Liver (tissue), 9 donors: ENCODE data around the gene SIGLEC12. TPM values are rescaled to one million over a fixed set of nuclear protein-coding genes. Genes with fewer than 3 reads are reported as not detected.

Experiments used
- DNase-seq: peaks from one replicate; pipeline ENCODE4 v3.0.0-alpha.2; 2017; ENCODE audit warnings: low spot score
- H3K27ac ChIP-seq, 2 donors: one replicate each; pipeline ENCODE4 v1.7.0; 2013; ENCODE audit warnings: inconsistent platforms in 2 of 2, low read length in 2 of 2, control low read depth in 1 of 2, low read depth in 1 of 2, mild to moderate bottlenecking in 1 of 2
- H3K27me3 ChIP-seq, 4 donors: one replicate each; pipeline versions ENCODE4 v1.6.1 to v1.7.0; 2013; ENCODE audit warnings: low read length in 3 of 4, inconsistent platforms in 1 of 4, mild to moderate bottlenecking in 1 of 4, moderate library complexity in 1 of 4; ENCODE audit not compliant: control insufficient read depth in 4 of 4, insufficient read depth in 4 of 4
- H3K36me3 ChIP-seq, 4 donors: one replicate each; pipeline versions ENCODE4 v1.6.1 to v1.7.0; 2013; ENCODE audit warnings: low read length in 3 of 4, mild to moderate bottlenecking in 3 of 4, low read depth in 1 of 4, moderate library complexity in 1 of 4; ENCODE audit not compliant: control insufficient read depth in 4 of 4, insufficient read depth in 3 of 4
- H3K4me1 ChIP-seq, 4 donors: one replicate each; pipeline versions ENCODE4 v1.6.1 to v1.7.0; 2013; ENCODE audit warnings: low read length in 3 of 4, mild to moderate bottlenecking in 3 of 4, moderate library complexity in 1 of 4; ENCODE audit not compliant: control insufficient read depth in 4 of 4, insufficient read depth in 4 of 4
- H3K4me3 ChIP-seq, 3 donors: one replicate each; pipeline versions ENCODE4 v1.6.1 to v1.7.0; 2013; ENCODE audit warnings: low read length in 3 of 3, control low read depth in 1 of 3, low read depth in 1 of 3, mild to moderate bottlenecking in 1 of 3
- H3K9ac ChIP-seq, 2 donors: one replicate each; pipeline ENCODE4 v1.7.0; 2013; ENCODE audit warnings: low read length in 2 of 2, mild to moderate bottlenecking in 2 of 2, moderate library complexity in 2 of 2, control low read depth in 1 of 2, low read depth in 1 of 2
- H3K9me3 ChIP-seq, 4 donors: one replicate each; pipeline versions ENCODE4 v1.6.1 to v1.7.0; 2013; ENCODE audit warnings: low read length in 3 of 4; ENCODE audit not compliant: control insufficient read depth in 4 of 4
- EGR1 ChIP-seq, 2 donors: IDR thresholded peaks; 2 replicates each; pipeline ENCODE4 v1.6.1; 2016 to 2018; ENCODE audit warnings: antibody characterized with exemption in 2 of 2, low read depth in 2 of 2
- FOXA1 ChIP-seq: IDR thresholded peaks from 2 replicates; pipeline ENCODE4 v1.6.1; 2016; ENCODE audit warnings: antibody characterized with exemption
- FOXA2 ChIP-seq: IDR thresholded peaks from 2 replicates; pipeline ENCODE4 v1.6.1; 2016; ENCODE audit warnings: antibody characterized with exemption
- GABPA ChIP-seq, 2 donors: IDR thresholded peaks in 1 of 2; conservative IDR thresholded peaks in 1 of 2; 2 replicates each; pipeline ENCODE4 v1.6.1; 2016; ENCODE audit warnings: antibody characterized with exemption in 2 of 2, mild to moderate bottlenecking in 1 of 2, moderate library complexity in 1 of 2
- HNF4A ChIP-seq, 2 donors: conservative IDR thresholded peaks; 2 replicates each; pipeline ENCODE4 v1.6.1; 2016; ENCODE audit warnings: antibody characterized with exemption in 2 of 2, mild to moderate bottlenecking in 2 of 2
- HNF4G ChIP-seq: IDR thresholded peaks from 2 replicates; pipeline ENCODE4 v1.6.1; 2016; ENCODE audit warnings: antibody characterized with exemption
- JUND ChIP-seq, 2 donors: IDR thresholded peaks; 2 replicates each; pipeline ENCODE4 v1.6.1; 2016; ENCODE audit warnings: antibody characterized with exemption in 2 of 2
- NR2F2 ChIP-seq: IDR thresholded peaks from 2 replicates; pipeline ENCODE4 v1.6.1; 2016; ENCODE audit warnings: antibody characterized with exemption
- RAD21 ChIP-seq, 2 donors: IDR thresholded peaks; 2 replicates each; pipeline ENCODE4 v1.6.1; 2016; ENCODE audit warnings: antibody characterized with exemption in 2 of 2, mild to moderate bottlenecking in 2 of 2
- RXRA ChIP-seq, 2 donors: IDR thresholded peaks; 2 replicates each; pipeline ENCODE4 v1.6.1; 2017 to 2018; ENCODE audit warnings: antibody characterized with exemption in 2 of 2, mild to moderate bottlenecking in 1 of 2
- SP1 ChIP-seq: IDR thresholded peaks from 2 replicates; pipeline ENCODE4 v1.6.1; 2018; ENCODE audit warnings: antibody characterized with exemption, mild to moderate bottlenecking
- TAF1 ChIP-seq: conservative IDR thresholded peaks from 2 replicates; pipeline ENCODE4 v1.6.1; 2016; ENCODE audit warnings: antibody characterized with exemption, mild to moderate bottlenecking
- YY1 ChIP-seq: IDR thresholded peaks from 2 replicates; pipeline ENCODE4 v1.6.1; 2016; ENCODE audit warnings: antibody characterized with exemption, mild to moderate bottlenecking
- WGBS: extraction: QIAGEN DNeasy Blood & Tissue Kit; methylation state at CpG from one replicate; pipeline ENCODE4 v1.1.7; 2013; 5-methylcytosine and 5-hydroxymethylcytosine counted together
- polyA plus RNA-seq, 2 donors: library from polyadenylated mRNA; stranded (reverse) in 1 of 2; unstranded in 1 of 2; fragments of 200-250 nt in 1 of 2; fragments of >200 nt in 1 of 2; fragmentation: Nextera tagmentation in 1 of 2; extraction: Ambion mirVana in 1 of 2; gene quantifications; one replicate each; pipeline versions ENCODE4 v1.2.1 to v1.2.3, GENCODE V29; 2013 to 2015
- total RNA-seq, 2 donors: library from RNA; depleted of rRNA; stranded (reverse); fragments of >200 nt; gene quantifications; one replicate each; pipeline ENCODE4 v1.2.3, GENCODE V29; 2014
- TF ChIP-seq, protein P1 (sequence below): fragments of 150-350 bp; IDR thresholded peaks from 2 replicates; pipeline ENCODE4 v1.5.1; 2017; ENCODE audit warnings: improper control_type of control experiment, low read depth, low read length; ENCODE audit not compliant: missing input control
- TF ChIP-seq, protein P2 (sequence below): IDR thresholded peaks from 2 replicates; pipeline ENCODE4 v1.6.1; 2016; ENCODE audit warnings: antibody characterized with exemption
- TF ChIP-seq, protein P3 (sequence below): IDR thresholded peaks from 2 replicates; pipeline ENCODE4 v1.6.1; 2016; ENCODE audit warnings: antibody characterized with exemption
- TF ChIP-seq, protein P4 (sequence below): IDR thresholded peaks from 2 replicates; pipeline ENCODE4 v1.6.1; 2016; ENCODE audit warnings: antibody characterized with exemption
- TF ChIP-seq, protein P5 (sequence below): IDR thresholded peaks from 2 replicates; pipeline ENCODE4 v1.6.1; 2016; ENCODE audit warnings: antibody characterized with exemption, mild to moderate bottlenecking
- donor health status: healthy.
- donor health status: healthy.
- donor health status: healthy.
- donor health status: healthy.
- donor health status: healthy.

SIGLEC12 gene
- total and polyA plus RNA-seq, 4 donors, result 0.05 to 5.0 (median 0.52) TPM

DNA sequence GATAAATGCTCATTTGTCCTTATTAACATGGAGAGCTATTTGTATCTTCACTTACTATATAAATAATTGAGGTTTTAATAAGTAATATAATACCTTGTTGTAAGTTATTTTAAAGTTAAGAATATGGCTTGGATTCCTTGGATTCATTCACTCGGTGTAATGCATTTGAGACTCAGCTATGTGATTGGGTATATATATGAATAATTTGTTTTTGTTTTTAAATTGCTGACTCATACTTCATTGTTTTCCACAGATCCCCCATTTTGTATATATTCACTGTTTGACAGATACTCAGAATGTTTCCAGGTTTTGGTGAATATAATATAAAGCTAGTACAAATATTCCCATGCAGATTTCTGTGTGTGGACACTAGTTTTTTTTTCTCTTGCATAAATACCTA is 30.1 kb downstream of the SIGLEC12 start:
- no peak overlapping the region for H3K9ac ChIP-seq
- DNase-seq, result no peak
- H3K4me3 ChIP-seq, result no peak overlapping the region
- no peaks in the 10 kb centered on the region for H3K9me3 ChIP-seq
- no peak overlapping the region for H3K27ac ChIP-seq
- no peaks in the 10 kb centered on the region for H3K36me3 ChIP-seq
- no peaks in the 10 kb centered on the region for H3K4me1 ChIP-seq
- WGBS, result 74% methylated on average over 1 of the region's 1 CpG
- TF ChIP-seq RXRA (IDR thresholded peaks at IDR 0.05), result no peak
- no peak for TF ChIP-seq HNF4A (conservative IDR thresholded peaks at IDR 0.05)
- no peak for TF ChIP-seq SP1
- TF ChIP-seq NR2F2, result no peak
- TF ChIP-seq, protein P1, sequence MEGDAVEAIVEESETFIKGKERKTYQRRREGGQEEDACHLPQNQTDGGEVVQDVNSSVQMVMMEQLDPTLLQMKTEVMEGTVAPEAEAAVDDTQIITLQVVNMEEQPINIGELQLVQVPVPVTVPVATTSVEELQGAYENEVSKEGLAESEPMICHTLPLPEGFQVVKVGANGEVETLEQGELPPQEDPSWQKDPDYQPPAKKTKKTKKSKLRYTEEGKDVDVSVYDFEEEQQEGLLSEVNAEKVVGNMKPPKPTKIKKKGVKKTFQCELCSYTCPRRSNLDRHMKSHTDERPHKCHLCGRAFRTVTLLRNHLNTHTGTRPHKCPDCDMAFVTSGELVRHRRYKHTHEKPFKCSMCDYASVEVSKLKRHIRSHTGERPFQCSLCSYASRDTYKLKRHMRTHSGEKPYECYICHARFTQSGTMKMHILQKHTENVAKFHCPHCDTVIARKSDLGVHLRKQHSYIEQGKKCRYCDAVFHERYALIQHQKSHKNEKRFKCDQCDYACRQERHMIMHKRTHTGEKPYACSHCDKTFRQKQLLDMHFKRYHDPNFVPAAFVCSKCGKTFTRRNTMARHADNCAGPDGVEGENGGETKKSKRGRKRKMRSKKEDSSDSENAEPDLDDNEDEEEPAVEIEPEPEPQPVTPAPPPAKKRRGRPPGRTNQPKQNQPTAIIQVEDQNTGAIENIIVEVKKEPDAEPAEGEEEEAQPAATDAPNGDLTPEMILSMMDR, result no peak
- TF ChIP-seq, protein P2, sequence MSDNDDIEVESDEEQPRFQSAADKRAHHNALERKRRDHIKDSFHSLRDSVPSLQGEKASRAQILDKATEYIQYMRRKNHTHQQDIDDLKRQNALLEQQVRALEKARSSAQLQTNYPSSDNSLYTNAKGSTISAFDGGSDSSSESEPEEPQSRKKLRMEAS, result no peak
- TF ChIP-seq FOXA1, result no peak
- TF ChIP-seq, protein P3, sequence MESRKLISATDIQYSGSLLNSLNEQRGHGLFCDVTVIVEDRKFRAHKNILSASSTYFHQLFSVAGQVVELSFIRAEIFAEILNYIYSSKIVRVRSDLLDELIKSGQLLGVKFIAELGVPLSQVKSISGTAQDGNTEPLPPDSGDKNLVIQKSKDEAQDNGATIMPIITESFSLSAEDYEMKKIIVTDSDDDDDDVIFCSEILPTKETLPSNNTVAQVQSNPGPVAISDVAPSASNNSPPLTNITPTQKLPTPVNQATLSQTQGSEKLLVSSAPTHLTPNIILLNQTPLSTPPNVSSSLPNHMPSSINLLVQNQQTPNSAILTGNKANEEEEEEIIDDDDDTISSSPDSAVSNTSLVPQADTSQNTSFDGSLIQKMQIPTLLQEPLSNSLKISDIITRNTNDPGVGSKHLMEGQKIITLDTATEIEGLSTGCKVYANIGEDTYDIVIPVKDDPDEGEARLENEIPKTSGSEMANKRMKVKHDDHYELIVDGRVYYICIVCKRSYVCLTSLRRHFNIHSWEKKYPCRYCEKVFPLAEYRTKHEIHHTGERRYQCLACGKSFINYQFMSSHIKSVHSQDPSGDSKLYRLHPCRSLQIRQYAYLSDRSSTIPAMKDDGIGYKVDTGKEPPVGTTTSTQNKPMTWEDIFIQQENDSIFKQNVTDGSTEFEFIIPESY, result no peak
- no peak for TF ChIP-seq EGR1 (IDR thresholded peaks at IDR 0.05; ENCODE audit: low read depth in 2 of 2)
- TF ChIP-seq, protein P4, sequence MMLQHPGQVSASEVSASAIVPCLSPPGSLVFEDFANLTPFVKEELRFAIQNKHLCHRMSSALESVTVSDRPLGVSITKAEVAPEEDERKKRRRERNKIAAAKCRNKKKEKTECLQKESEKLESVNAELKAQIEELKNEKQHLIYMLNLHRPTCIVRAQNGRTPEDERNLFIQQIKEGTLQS, result no peak
- TF ChIP-seq HNF4G, result no peak
- no peak for TF ChIP-seq TAF1
- TF ChIP-seq RAD21 (IDR thresholded peaks at IDR 0.05), result no peak
- no peak for TF ChIP-seq FOXA2
- H3K27me3 ChIP-seq, result no peaks in the 10 kb centered on the region

DNA sequence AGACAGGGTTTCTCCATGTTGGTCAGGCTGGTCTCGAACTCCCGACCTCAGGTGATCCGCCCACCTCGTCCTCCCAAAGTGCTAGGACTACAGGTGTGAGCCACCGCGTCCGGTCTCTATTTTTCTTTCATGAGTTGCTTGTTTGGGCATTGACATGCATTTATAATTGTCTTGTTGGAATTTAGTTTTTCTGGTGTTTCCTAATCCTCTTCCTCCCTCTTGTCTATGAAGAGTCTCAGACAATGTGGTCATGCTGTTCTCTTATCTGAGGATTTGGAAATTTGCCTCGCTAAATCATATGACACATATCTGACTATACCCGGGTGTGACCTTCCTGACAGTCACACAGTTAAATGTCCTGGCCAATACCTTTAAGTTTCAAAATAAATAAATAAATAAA is 30.6 kb downstream of the SIGLEC12 start:
- no peak for DNase-seq
- no peaks in the 10 kb centered on the region for H3K4me1 ChIP-seq
- H3K9me3 ChIP-seq, result no peaks in the 10 kb centered on the region
- TF ChIP-seq YY1, result no peak
- TF ChIP-seq TAF1, result no peak
- TF ChIP-seq RAD21 (IDR thresholded peaks at IDR 0.05), result no peak
- no peak for TF ChIP-seq HNF4G
- TF ChIP-seq EGR1 (IDR thresholded peaks at IDR 0.05; ENCODE audit: low read depth in 2 of 2), result no peak
- no peaks in the 10 kb centered on the region for H3K36me3 ChIP-seq
- no peak overlapping the region for H3K9ac ChIP-seq
- no peak overlapping the region for H3K4me3 ChIP-seq
- 70% methylated on average over 9 of the region's 9 CpGs for WGBS
- no peak overlapping the region for H3K27ac ChIP-seq
- H3K27me3 ChIP-seq, result no peaks in the 10 kb centered on the region

DNA sequence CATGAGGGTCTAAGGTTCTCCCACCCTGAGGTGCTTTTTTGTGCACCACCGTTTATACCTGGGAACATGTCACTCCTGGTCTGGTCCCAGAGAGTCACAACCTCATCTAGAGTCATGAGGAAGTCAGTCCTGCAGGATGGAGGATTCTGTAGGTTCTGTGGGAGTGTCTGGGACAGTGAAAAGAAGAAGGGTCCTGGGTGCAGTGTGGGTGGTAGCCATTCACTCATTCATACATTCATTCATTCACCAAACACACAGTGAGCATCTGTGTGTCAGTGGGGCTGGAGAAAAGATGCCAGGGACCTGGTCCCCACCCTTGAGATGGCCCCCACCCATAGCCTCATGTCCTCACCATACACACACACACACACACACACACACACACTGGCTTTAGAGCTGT is 32.0 kb downstream of the SIGLEC12 start:
- Histone ChIP-seq H3K27ac (no peak overlapping the region), H3K9me3 (no peaks in the 10 kb centered on the region), H3K9ac (no peak overlapping the region), H3K27me3 (no peaks in the 10 kb centered on the region), H3K4me3 (no peak overlapping the region), H3K36me3 (no peaks in the 10 kb centered on the region), H3K4me1 (no peaks in the 10 kb centered on the region)
- 55% methylated on average over 1 of the region's 1 CpG for WGBS
- no peak for DNase-seq
- TF ChIP-seq FOXA2 (no peak), SP1 (no peak), FOXA1 (no peak), TAF1 (no peak), RXRA (IDR thresholded peaks at IDR 0.05) (no peak), NR2F2 (no peak), JUND (IDR thresholded peaks at IDR 0.05) (no peak), RAD21 (IDR thresholded peaks at IDR 0.05) (no peak), YY1 (no peak), GABPA (IDR thresholded peaks at IDR 0.05 in 1 of 2, conservative IDR thresholded peaks at IDR 0.05 in 1 of 2) (no peak)
- TF ChIP-seq, protein P5, sequence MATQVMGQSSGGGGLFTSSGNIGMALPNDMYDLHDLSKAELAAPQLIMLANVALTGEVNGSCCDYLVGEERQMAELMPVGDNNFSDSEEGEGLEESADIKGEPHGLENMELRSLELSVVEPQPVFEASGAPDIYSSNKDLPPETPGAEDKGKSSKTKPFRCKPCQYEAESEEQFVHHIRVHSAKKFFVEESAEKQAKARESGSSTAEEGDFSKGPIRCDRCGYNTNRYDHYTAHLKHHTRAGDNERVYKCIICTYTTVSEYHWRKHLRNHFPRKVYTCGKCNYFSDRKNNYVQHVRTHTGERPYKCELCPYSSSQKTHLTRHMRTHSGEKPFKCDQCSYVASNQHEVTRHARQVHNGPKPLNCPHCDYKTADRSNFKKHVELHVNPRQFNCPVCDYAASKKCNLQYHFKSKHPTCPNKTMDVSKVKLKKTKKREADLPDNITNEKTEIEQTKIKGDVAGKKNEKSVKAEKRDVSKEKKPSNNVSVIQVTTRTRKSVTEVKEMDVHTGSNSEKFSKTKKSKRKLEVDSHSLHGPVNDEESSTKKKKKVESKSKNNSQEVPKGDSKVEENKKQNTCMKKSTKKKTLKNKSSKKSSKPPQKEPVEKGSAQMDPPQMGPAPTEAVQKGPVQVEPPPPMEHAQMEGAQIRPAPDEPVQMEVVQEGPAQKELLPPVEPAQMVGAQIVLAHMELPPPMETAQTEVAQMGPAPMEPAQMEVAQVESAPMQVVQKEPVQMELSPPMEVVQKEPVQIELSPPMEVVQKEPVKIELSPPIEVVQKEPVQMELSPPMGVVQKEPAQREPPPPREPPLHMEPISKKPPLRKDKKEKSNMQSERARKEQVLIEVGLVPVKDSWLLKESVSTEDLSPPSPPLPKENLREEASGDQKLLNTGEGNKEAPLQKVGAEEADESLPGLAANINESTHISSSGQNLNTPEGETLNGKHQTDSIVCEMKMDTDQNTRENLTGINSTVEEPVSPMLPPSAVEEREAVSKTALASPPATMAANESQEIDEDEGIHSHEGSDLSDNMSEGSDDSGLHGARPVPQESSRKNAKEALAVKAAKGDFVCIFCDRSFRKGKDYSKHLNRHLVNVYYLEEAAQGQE, result no peak
- TF ChIP-seq, protein P3, result no peak
- TF ChIP-seq, protein P2, result no peak
